ENCODE measurements around the gene RD3L.

DNA sequence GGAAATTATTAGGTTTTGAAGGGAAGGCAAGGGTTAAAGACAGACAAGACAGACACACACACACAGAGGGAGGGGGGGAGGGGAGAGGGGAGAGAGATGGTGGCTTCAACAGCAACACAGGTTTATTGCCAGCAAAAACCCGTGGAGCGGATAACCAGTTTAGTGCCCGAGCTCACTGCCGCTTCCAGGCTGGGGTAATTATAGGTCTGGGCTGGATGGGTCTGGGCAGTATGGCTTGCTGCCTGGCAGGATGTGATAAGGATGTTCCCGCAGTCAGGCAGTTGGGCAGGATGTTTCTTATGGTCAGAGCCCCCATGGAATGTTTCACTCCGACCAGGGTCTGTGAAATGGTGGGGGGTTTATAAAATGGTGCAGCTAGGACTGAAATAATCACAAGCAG lies 18.5 kb downstream of the RD3L start:
- TF ChIP-seq POLR2A (IDR thresholded peaks at IDR 0.05), result no peak
- TF ChIP-seq, protein P1, sequence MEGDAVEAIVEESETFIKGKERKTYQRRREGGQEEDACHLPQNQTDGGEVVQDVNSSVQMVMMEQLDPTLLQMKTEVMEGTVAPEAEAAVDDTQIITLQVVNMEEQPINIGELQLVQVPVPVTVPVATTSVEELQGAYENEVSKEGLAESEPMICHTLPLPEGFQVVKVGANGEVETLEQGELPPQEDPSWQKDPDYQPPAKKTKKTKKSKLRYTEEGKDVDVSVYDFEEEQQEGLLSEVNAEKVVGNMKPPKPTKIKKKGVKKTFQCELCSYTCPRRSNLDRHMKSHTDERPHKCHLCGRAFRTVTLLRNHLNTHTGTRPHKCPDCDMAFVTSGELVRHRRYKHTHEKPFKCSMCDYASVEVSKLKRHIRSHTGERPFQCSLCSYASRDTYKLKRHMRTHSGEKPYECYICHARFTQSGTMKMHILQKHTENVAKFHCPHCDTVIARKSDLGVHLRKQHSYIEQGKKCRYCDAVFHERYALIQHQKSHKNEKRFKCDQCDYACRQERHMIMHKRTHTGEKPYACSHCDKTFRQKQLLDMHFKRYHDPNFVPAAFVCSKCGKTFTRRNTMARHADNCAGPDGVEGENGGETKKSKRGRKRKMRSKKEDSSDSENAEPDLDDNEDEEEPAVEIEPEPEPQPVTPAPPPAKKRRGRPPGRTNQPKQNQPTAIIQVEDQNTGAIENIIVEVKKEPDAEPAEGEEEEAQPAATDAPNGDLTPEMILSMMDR (IDR thresholded peaks at IDR 0.05 in 4 of 5, conservative IDR thresholded peaks at IDR 0.05 in 1 of 5), result no peak

Measured in gastrocnemius medialis (tissue), 4 donors.